Pancreas (tissue), 10 donors: ENCODE data around the gene CATSPERE. TPM values are rescaled to one million over a fixed set of nuclear protein-coding genes. Genes with fewer than 3 reads are reported as not detected.

Experiments used
- ATAC-seq, 4 donors: fragments of 200-7000 bp; cut with Tn5 transposase; one replicate each; pipeline versions ENCODE4 v1.8.0 to v1.9.1; 2020; ENCODE audit warnings: mild to moderate bottlenecking in 4 of 4, moderate library complexity in 4 of 4
- DNase-seq, 6 donors: peaks; one replicate each; pipeline ENCODE4 v3.0.0-alpha.2; 2020
- FAIRE-seq: peaks from 2 replicates; lab custom pipeline; 2012; peaks lifted over from hg19 to GRCh38; lab: Jason Lieb, UNC
- H3K27ac ChIP-seq, 4 donors: fragments of 200-600 bp; sonication (generic); 1 replicate in 3 of 4; 2 replicates in 1 of 4; pipeline versions ENCODE4 v1.5.0 to v1.8.0; 2020
- H3K27me3 ChIP-seq, 4 donors: fragments of 200-600 bp; one replicate each; pipeline ENCODE4 v1.8.0; 2021
- H3K36me3 ChIP-seq, 3 donors: fragments of 200-600 bp; sonication (generic) in 1 of 3; one replicate each; pipeline versions ENCODE4 v1.5.0 to v1.8.0; 2020 to 2021
- H3K4me1 ChIP-seq, 3 donors: fragments of 200-600 bp; one replicate each; pipeline ENCODE4 v1.8.0; 2021
- H3K4me3 ChIP-seq, 4 donors: fragments of 200-600 bp; sonication (generic) in 2 of 4; one replicate each; pipeline versions ENCODE4 v1.5.0 to v1.8.0; 2020 to 2021
- H3K9me3 ChIP-seq, 4 donors: fragments of 200-600 bp; one replicate each; pipeline ENCODE4 v1.8.0; 2021
- WGBS, 2 donors: extraction: QIAGEN DNeasy Blood & Tissue Kit; methylation state at CpG; one replicate each; pipeline ENCODE4 v1.1.7; 2013; 5-methylcytosine and 5-hydroxymethylcytosine counted together
- intact Hi-C, 3 donors: fragments of 100-400 bp; cut with DNase I; formaldehyde crosslinking; loops; one replicate each; pipeline versions ENCODE4 v1.11.1 to v1.14.2; 2022
- polyA plus RNA-seq, 2 donors: library from polyadenylated mRNA; stranded (reverse); fragments of 200-250 nt; gene quantifications; one replicate each; pipeline ENCODE4 v1.2.3, GENCODE V29; 2013
- total RNA-seq, 6 donors: library from RNA; stranded (reverse); fragmentation: NEBNext Ultra II Directional in 4 of 6; extraction: Animal tissue kit (Norgen Biotek cat#: 25700) in 4 of 6; gene quantifications; one replicate each; pipeline versions ENCODE4 v1.2.1 to v1.2.4, GENCODE V29; 2021 to 2023
- TF ChIP-seq, protein P1 (sequence below), 4 donors: fragments of 200-600 bp; sonication (generic) in 3 of 4; IDR thresholded peaks; one replicate each; pipeline versions ENCODE4 v1.5.0 to v1.8.0; 2021; ENCODE audit warnings: antibody characterized with exemption in 4 of 4
- donor health status: healthy with polysubstance abuse.
- donor health status: DM: no; HTN: no; CAD: no; lungs with moderate emphysema.
- donor health status: DM: no; HTN: no; CAD: no.
- donor health status: control.
- donor health status: control.
- donor health status: Bipolar disorder and iron deficiency.
- donor health status: DM: yes; HTN: yes; CAD: no.
- donor health status: DM: no; HTN: no; CAD: no.
- donor health status: DM: no; HTN: no; CAD: no.
- donor health status: DM: yes; HTN: yes; CAD: no.

CATSPERE gene
- total and polyA plus RNA-seq, 8 donors, result 0.19 to 1.2 (median 0.57) TPM

DNA sequence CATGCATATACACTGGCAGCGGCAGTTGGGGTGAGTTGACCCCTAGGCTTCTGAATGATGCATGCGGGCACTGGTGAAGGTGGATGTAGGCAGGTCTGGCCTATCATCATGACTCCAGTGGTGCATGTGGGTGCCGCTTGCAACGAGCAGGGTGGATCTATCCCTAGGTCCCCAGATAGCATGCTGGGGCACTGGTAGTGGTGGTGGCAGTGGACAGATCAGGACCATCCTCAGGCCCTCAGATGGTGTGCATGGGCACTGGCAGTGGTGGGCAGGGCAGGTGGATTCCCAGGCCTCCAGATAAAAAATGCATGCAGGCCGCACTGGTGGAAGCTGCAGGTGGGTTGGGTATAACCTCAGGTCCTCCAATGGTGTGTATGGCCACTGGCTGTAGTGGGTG lies 52.4 kb downstream of the CATSPERE start:
- 96% methylated on average over 5 of the region's 5 CpGs for WGBS, 2 donors
- DNase-seq, result peak in 1 of 6 donors; percentile 23
- no peak overlapping the region for H3K27ac ChIP-seq
- H3K9me3 ChIP-seq, result no peaks in the 10 kb centered on the region
- no peaks in the 10 kb centered on the region for H3K36me3 ChIP-seq
- H3K27me3 ChIP-seq, result no peaks in the 10 kb centered on the region
- H3K4me3 ChIP-seq, result no peak overlapping the region
- intact Hi-C loops, result no loop called here
- FAIRE-seq, result no peak
- ATAC-seq, result no peak
- no peaks in the 10 kb centered on the region for H3K4me1 ChIP-seq
- TF ChIP-seq, protein P1, sequence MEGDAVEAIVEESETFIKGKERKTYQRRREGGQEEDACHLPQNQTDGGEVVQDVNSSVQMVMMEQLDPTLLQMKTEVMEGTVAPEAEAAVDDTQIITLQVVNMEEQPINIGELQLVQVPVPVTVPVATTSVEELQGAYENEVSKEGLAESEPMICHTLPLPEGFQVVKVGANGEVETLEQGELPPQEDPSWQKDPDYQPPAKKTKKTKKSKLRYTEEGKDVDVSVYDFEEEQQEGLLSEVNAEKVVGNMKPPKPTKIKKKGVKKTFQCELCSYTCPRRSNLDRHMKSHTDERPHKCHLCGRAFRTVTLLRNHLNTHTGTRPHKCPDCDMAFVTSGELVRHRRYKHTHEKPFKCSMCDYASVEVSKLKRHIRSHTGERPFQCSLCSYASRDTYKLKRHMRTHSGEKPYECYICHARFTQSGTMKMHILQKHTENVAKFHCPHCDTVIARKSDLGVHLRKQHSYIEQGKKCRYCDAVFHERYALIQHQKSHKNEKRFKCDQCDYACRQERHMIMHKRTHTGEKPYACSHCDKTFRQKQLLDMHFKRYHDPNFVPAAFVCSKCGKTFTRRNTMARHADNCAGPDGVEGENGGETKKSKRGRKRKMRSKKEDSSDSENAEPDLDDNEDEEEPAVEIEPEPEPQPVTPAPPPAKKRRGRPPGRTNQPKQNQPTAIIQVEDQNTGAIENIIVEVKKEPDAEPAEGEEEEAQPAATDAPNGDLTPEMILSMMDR (IDR thresholded peaks at IDR 0.05), result no peak

DNA sequence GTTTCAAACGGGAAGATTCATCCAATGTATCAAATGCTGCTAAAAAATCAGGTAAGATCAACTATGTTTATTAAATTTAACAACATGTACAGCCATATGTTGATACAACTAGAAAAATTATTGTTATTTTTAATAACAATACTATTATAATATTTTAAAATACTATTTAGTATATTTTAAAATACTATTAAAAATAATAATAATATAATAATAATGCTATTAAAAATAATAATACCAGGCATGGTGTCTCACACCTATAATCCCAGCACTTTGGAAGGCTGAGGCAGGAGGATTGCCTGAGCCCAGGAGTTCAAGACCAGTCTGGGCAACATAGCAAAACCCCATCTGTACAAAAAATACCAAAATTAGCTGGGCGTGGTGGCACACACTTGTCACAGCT lies 54.6 kb downstream of the CATSPERE start:
- DNase-seq (no peak), FAIRE-seq (no peak), ATAC-seq (no peak)
- H3K36me3 ChIP-seq, result no peaks in the 10 kb centered on the region
- no peak overlapping the region for H3K27ac ChIP-seq
- H3K27me3 ChIP-seq, result no peaks in the 10 kb centered on the region
- TF ChIP-seq, protein P1 (IDR thresholded peaks at IDR 0.05), result no peak
- H3K4me3 ChIP-seq, result no peak overlapping the region
- intact Hi-C loops, result no loop called here
- no peaks in the 10 kb centered on the region for H3K4me1 ChIP-seq
- 67 to 74% methylated on average over 2 of the region's 2 CpGs for WGBS, 2 donors
- no peaks in the 10 kb centered on the region for H3K9me3 ChIP-seq

DNA sequence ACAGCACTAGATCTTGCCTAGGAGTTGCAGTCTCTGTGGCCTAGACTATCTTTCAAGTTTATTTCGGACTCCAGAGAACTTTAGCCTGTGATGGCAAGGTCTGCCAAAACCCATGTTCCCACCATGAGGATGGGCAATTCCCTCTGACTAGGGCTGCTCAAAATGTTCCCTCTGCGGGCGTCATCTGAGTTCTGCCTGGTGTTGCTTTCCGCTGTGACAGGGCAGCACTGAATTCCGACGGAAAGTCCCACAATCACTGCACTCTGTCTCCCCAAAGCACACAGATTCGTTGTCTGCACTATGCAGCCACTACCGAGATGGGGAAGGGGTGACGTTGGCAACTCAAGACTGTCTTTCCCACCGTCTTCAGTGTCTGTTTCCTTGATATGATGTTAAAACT lies 75.2 kb downstream of the CATSPERE start:
- WGBS, 2 donors, result 57 to 71% methylated on average over 10 of the region's 10 CpGs
- H3K27me3 ChIP-seq, result no peaks in the 10 kb centered on the region
- no peaks in the 10 kb centered on the region for H3K4me1 ChIP-seq
- intact Hi-C loops, result no loop called here
- FAIRE-seq, result no peak
- no peaks in the 10 kb centered on the region for H3K9me3 ChIP-seq
- H3K4me3 ChIP-seq, result no peak overlapping the region
- no peak for ATAC-seq
- TF ChIP-seq, protein P1 (IDR thresholded peaks at IDR 0.05), result no peak
- DNase-seq, result no peak
- no peaks in the 10 kb centered on the region for H3K36me3 ChIP-seq
- H3K27ac ChIP-seq, result no peak overlapping the region

DNA sequence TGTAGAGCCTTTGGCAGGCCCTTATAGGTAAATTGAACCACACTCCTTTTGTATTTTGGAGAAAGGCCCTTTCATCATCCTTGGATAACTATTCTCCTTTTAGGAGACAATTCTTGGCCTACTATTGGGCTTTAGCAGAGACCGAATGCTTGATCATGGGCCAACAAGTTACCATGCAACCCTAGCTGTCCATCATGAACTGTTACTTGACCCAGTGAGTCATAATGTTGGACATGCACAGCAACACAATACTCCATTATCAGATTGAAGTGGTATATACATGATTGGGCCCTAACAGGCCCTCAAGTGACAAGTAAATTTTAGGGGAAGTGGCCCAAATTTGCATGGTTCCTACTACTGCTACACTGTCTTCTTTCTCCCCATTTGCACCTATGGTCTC lies 84.4 kb downstream of the CATSPERE start:
- intact Hi-C loops, result no loop called here
- TF ChIP-seq, protein P1 (IDR thresholded peaks at IDR 0.05), result no peak
- WGBS, 2 donors, result 91 to 100% methylated on average over 1 of the region's 1 CpG
- no peak overlapping the region for H3K27ac ChIP-seq
- no peak for DNase-seq
- H3K36me3 ChIP-seq, result no peaks in the 10 kb centered on the region
- no peaks in the 10 kb centered on the region for H3K4me1 ChIP-seq
- no peak for ATAC-seq
- no peaks in the 10 kb centered on the region for H3K9me3 ChIP-seq
- no peak for FAIRE-seq
- no peak overlapping the region for H3K4me3 ChIP-seq
- H3K27me3 ChIP-seq, result no peaks in the 10 kb centered on the region

DNA sequence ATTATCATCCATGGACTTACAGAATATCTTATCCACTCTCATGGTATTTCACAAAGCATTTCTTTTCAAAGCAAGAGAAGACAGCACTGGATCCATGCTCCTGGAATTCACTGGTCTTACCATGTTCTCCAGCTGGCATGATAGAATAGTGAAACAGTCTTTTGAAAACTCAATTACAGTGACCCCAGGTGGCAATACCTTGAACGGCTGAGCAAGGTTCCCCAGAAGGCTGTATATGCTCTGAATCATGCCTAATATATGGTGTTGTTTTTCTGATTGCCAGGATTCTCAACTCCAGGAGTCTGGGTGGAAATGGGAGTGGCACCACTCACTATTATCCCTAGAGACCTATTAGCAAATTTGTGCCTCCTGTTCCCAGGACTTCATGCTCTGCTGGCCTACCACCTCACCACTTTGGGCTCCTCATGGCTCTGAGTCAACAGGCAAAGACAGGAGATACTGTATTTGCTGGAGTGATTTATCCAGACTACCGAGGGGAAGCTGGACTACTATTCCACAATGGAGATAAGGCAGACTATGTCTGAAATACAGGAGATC lies 87.6 kb downstream of the CATSPERE start:
- WGBS, 2 donors, result 62 to 63% methylated on average over 2 of the region's 2 CpGs
- intact Hi-C loops, result no loop called here
- H3K27me3 ChIP-seq, result no peaks in the 10 kb centered on the region
- TF ChIP-seq, protein P1 (IDR thresholded peaks at IDR 0.05), result no peak
- DNase-seq (no peak), FAIRE-seq (no peak), ATAC-seq (no peak)
- no peaks in the 10 kb centered on the region for H3K36me3 ChIP-seq
- H3K4me1 ChIP-seq, result no peaks in the 10 kb centered on the region
- H3K27ac ChIP-seq, result no peak overlapping the region
- H3K9me3 ChIP-seq, result no peaks in the 10 kb centered on the region
- H3K4me3 ChIP-seq, result no peak overlapping the region
